Panc1 (cell line): Measurements from ENCODE around the gene GATM. TPM values are rescaled to one million over a fixed set of nuclear protein-coding genes. Genes with fewer than 3 reads are reported as not detected.

Experiments used
- ATAC-seq: fragments of 200-7000 bp; cut with Tn5 transposase; 2 replicates; pipeline ENCODE4 v1.9.1; 2020; ENCODE audit warnings: mild to moderate bottlenecking, moderate library complexity
- BruUV-seq: library from RNA; stranded (reverse); fragments of 400-500 nt; replicated peaks from 2 replicates; lab custom pipeline; 2021; lab: Mats Ljungman, UMichigan
- CTCF ChIA-PET: fragments of 300-600 bp; sonication (Branson Sonifier 250); formaldehyde crosslinking; loops from one replicate; lab custom pipeline; 2022; ENCODE audit warnings: antibody characterized with exemption; lab: Charles Lee
- POLR2A ChIA-PET: fragments of 300-600 bp; sonication (Branson Sonifier 250); formaldehyde crosslinking; loops from one replicate; lab custom pipeline; 2022; ENCODE audit warnings: antibody characterized with exemption; lab: Charles Lee
- DNase-seq: peaks from one replicate; pipeline ENCODE4 v3.0.0-alpha.2; 2010; ENCODE audit warnings: low read depth, low spot score
- H3K27ac ChIP-seq: 2 replicates; pipeline ENCODE4 v1.5.1; 2011; ENCODE audit warnings: mild to moderate bottlenecking, low read length, inconsistent platforms
- H3K27me3 ChIP-seq: fragments of 200-500 bp; sonication (Bioruptor generic); 2 replicates; pipeline ENCODE4 v1.6.0; 2014; ENCODE audit warnings: low read length, inconsistent platforms; ENCODE audit not compliant: control insufficient read depth, insufficient read depth
- H3K36me3 ChIP-seq: fragments of 200-500 bp; sonication (Bioruptor generic); 2 replicates; pipeline ENCODE4 v1.5.1; 2014; ENCODE audit warnings: inconsistent platforms, mild to moderate bottlenecking, low read length, moderate library complexity; ENCODE audit not compliant: control insufficient read depth, insufficient read depth
- H3K4me1 ChIP-seq: 2 replicates; pipeline ENCODE4 v1.5.1; 2011; ENCODE audit warnings: inconsistent platforms, mild to moderate bottlenecking, low read length, moderate library complexity; ENCODE audit not compliant: control insufficient read depth, insufficient read depth
- H3K4me3 ChIP-seq, 2 experiments: 2 replicates each; pipeline ENCODE4 v1.5.1; 2011 to 2012; ENCODE audit warnings: low read depth in 2 of 2, low read length in 2 of 2, mild to moderate bottlenecking in 2 of 2, inconsistent platforms in 1 of 2, moderate library complexity in 1 of 2
- H3K9me3 ChIP-seq: fragments of 200-500 bp; sonication (Bioruptor generic); 2 replicates; pipeline ENCODE4 v1.5.1; 2014; ENCODE audit warnings: low read depth, mild to moderate bottlenecking, inconsistent platforms, low read length, moderate library complexity; ENCODE audit not compliant: control insufficient read depth, insufficient read depth
- CTCF ChIP-seq: fragments of 450-650 bp; IDR thresholded peaks from 2 replicates; pipeline ENCODE4 v1.5.1; 2017; ENCODE audit warnings: mild to moderate bottlenecking
- POLR2AphosphoS5 ChIP-seq: IDR thresholded peaks from 2 replicates; pipeline ENCODE4 v1.6.1; 2012; ENCODE audit warnings: mild to moderate bottlenecking, low read depth, low read length, moderate library complexity
- REST ChIP-seq, 2 experiments: IDR thresholded peaks; 2 replicates each; pipeline ENCODE4 v1.6.1; 2011 to 2012; ENCODE audit warnings: low read depth in 2 of 2, control low read depth in 1 of 2, low read length in 1 of 2, mild to moderate bottlenecking in 1 of 2, moderate library complexity in 1 of 2; ENCODE audit not compliant: insufficient read depth in 1 of 2
- SIN3A ChIP-seq: IDR thresholded peaks from 2 replicates; pipeline ENCODE4 v1.6.1; 2012; ENCODE audit warnings: low read depth, mild to moderate bottlenecking, low read length, moderate library complexity, borderline replicate concordance; ENCODE audit not compliant: insufficient read depth
- TCF7L2 ChIP-seq: IDR thresholded peaks from 2 replicates; pipeline ENCODE4 v1.6.1; 2011; ENCODE audit warnings: mild to moderate bottlenecking, low read depth, low read length, inconsistent platforms
- in situ Hi-C: cut with HindIII; loops from 2 replicates; pipeline ENCODE4 v1.10.0; 2016; ENCODE audit warnings: low sequenced_read_pairs, low pct_unique_long_range_greater_than_20kb
- intact Hi-C: fragments of 100-400 bp; cut with micrococcal nuclease; formaldehyde crosslinking; loops from one replicate; pipeline ENCODE4 v1.10.0; 2022; ENCODE audit not compliant: unreplicated experiment
- total RNA-seq: library from RNA; stranded (reverse); gene quantifications from one replicate; pipeline ENCODE4 v1.2.1, GENCODE V29; 2021; ENCODE audit not compliant: unreplicated experiment

The GATM gene
- total RNA-seq, 1 experiment from 2014 or later = 7.6 TPM

- intact Hi-C loops (no loop called here), in situ Hi-C loops (no loop called here)
- H3K4me1 ChIP-seq = no peaks in the 10 kb centered on the region
- no peak overlapping the region for H3K4me3 ChIP-seq
- no peak for DNase-seq
- ChIA-PET POLR2A (interaction anchor here (0.7 kb wide), 1 partner anchor 14 kb away, joined by 3 read pairs; no protein-coding TSS in a partner anchor), CTCF (no interaction called here)
- TF ChIP-seq POLR2AphosphoS5 = no peak
- TF ChIP-seq TCF7L2 = no peak
- TF ChIP-seq SIN3A = no peak
- TF ChIP-seq REST (IDR thresholded peaks at IDR 0.05; ENCODE audit: insufficient read depth in 1 of 2, low read depth in 2 of 2, low read length in 1 of 2) = no peak
- TF ChIP-seq CTCF = no peak
- no peak overlapping the region for H3K27ac ChIP-seq
- no TSS peak for BruUV-seq
- no peaks in the 10 kb centered on the region; the same call in 1 of the 2 replicates for H3K27me3 ChIP-seq
- no peaks in the 10 kb centered on the region for H3K36me3 ChIP-seq
- ATAC-seq = no peak
- H3K9me3 ChIP-seq = no peaks in the 10 kb centered on the region
These were observed 37.9 kb downstream of the GATM start for GRCh38 chr15:45340429-45340828.

GRCh38 chr15:45338417-45338816 lies 39.9 kb downstream of the GATM start:
- Histone ChIP-seq H3K4me3 (no peak overlapping the region), H3K4me1 (no peaks in the 10 kb centered on the region), H3K27ac (no peak overlapping the region), H3K27me3 (no peaks in the 10 kb centered on the region; the same call in 1 of the 2 replicates), H3K9me3 (no peaks in the 10 kb centered on the region), H3K36me3 (no peaks in the 10 kb centered on the region)
- no peak for ATAC-seq
- in situ Hi-C loops = no loop called here
- ChIA-PET CTCF (interaction anchor here (0.7 kb wide), 1 partner anchor 106 kb away, joined by 8 read pairs; no protein-coding TSS in a partner anchor), POLR2A (no interaction called here)
- DNase-seq = no peak
- no TSS peak for BruUV-seq
- intact Hi-C loops = no loop called here
- TF ChIP-seq REST (IDR thresholded peaks at IDR 0.05; ENCODE audit: insufficient read depth in 1 of 2, low read depth in 2 of 2, low read length in 1 of 2) = no peak
- no peak for TF ChIP-seq CTCF
- TF ChIP-seq SIN3A = no peak
- no peak for TF ChIP-seq POLR2AphosphoS5
- TF ChIP-seq TCF7L2 = no peak
